Measurements from ENCODE around the gene BCAN.

The BCAN gene

GRCh38 chr1:156676820-156677615 is 35.1 kb downstream of the BCAN start, which contains the start of gene NES:
NES (minus strand) TSS chr1:156677407; CDS start chr1:156677264, 143 bp downstream.
- no peak for TF ChIP-seq CTCF (IDR thresholded peaks at IDR 0.05; ENCODE audit: insufficient read depth, low read length, poor library complexity, severe bottlenecking)
- no peaks in the 10 kb centered on the region for H3K36me3 ChIP-seq (ENCODE audit: control insufficient read depth, insufficient read depth, low read length)
- H3K4me3 ChIP-seq (replicated peaks; ENCODE audit: low read depth, low read length), result no peak within 1 kb of the TSS
- H3K27me3 ChIP-seq (replicated peaks; ENCODE audit: control insufficient read depth, insufficient read depth, low read length), result peaks cover 1% of the 10 kb centered on the region
- no peak for DNase-seq (ENCODE audit: extremely low read depth, insufficient read length)

GRCh38 chr1:156677616-156678596 is 36.0 kb downstream of the BCAN start:
- Histone ChIP-seq H3K36me3 (ENCODE audit: control insufficient read depth, insufficient read depth, low read length) (no peaks in the 10 kb centered on the region), H3K4me3 (replicated peaks; ENCODE audit: low read depth, low read length) (no peak overlapping the region), H3K27me3 (replicated peaks; ENCODE audit: control insufficient read depth, insufficient read depth, low read length) (peaks cover 3% of the 10 kb centered on the region)
- TF ChIP-seq CTCF (IDR thresholded peaks at IDR 0.05; ENCODE audit: insufficient read depth, low read length, poor library complexity, severe bottlenecking), result peak; percentile 83
- DNase-seq (ENCODE audit: extremely low read depth, insufficient read length), result peak; percentile 56

GRCh38 chr1:156680056-156680455 is 38.1 kb downstream of the BCAN start:
- no peaks in the 10 kb centered on the region for H3K36me3 ChIP-seq (ENCODE audit: control insufficient read depth, insufficient read depth, low read length)
- DNase-seq (ENCODE audit: extremely low read depth, insufficient read length), result no peak
- H3K4me3 ChIP-seq (replicated peaks; ENCODE audit: low read depth, low read length), result no peak overlapping the region
- H3K27me3 ChIP-seq (replicated peaks; ENCODE audit: control insufficient read depth, insufficient read depth, low read length), result peaks cover 5% of the 10 kb centered on the region
- no peak for TF ChIP-seq CTCF (IDR thresholded peaks at IDR 0.05; ENCODE audit: insufficient read depth, low read length, poor library complexity, severe bottlenecking)

- Histone ChIP-seq H3K36me3 (ENCODE audit: control insufficient read depth, insufficient read depth, low read length) (no peaks in the 10 kb centered on the region), H3K27me3 (replicated peaks; ENCODE audit: control insufficient read depth, insufficient read depth, low read length) (peaks cover 5% of the 10 kb centered on the region), H3K4me3 (replicated peaks; ENCODE audit: low read depth, low read length) (no peak overlapping the region)
- no peak for TF ChIP-seq CTCF (IDR thresholded peaks at IDR 0.05; ENCODE audit: insufficient read depth, low read length, poor library complexity, severe bottlenecking)
- no peak for DNase-seq (ENCODE audit: extremely low read depth, insufficient read length)
Observed at GRCh38 chr1:156681196-156681960, 39.5 kb downstream of the BCAN start.

GRCh38 chr1:156682166-156682890 is 40.4 kb downstream of the BCAN start:
- no peak for DNase-seq (ENCODE audit: extremely low read depth, insufficient read length)
- Histone ChIP-seq H3K36me3 (ENCODE audit: control insufficient read depth, insufficient read depth, low read length) (no peaks in the 10 kb centered on the region), H3K27me3 (replicated peaks; ENCODE audit: control insufficient read depth, insufficient read depth, low read length) (peaks cover 5% of the 10 kb centered on the region), H3K4me3 (replicated peaks; ENCODE audit: low read depth, low read length) (no peak overlapping the region)
- no peak for TF ChIP-seq CTCF (IDR thresholded peaks at IDR 0.05; ENCODE audit: insufficient read depth, low read length, poor library complexity, severe bottlenecking)

Measured in GM06990 (cell line).